HFF-Myc (cell line): ENCODE measurements around the gene HSD17B3.
"Not testable (repeated sequence)": the region's sequence is repeated elsewhere in the genome, so short reads cannot be mapped to it uniquely, and the experiment has no call there.

Source experiments
- DNase-seq: peaks from one replicate; pipeline ENCODE4 v3.0.0-alpha.2; 2011; ENCODE audit warnings: low read depth; ENCODE audit errors: extremely low read depth
- H3K4me3 ChIP-seq: replicated peaks from 2 replicates; pipeline ENCODE4 v1.5.1; 2011; ENCODE audit warnings: low read depth, mild to moderate bottlenecking, control low read depth, low read length
- CTCF ChIP-seq: IDR thresholded peaks from 2 replicates; pipeline ENCODE4 v1.5.1; 2012; ENCODE audit warnings: mild to moderate bottlenecking, low read depth, low read length, control low read depth; ENCODE audit errors: missing control alignments

HSD17B3 gene

DNA sequence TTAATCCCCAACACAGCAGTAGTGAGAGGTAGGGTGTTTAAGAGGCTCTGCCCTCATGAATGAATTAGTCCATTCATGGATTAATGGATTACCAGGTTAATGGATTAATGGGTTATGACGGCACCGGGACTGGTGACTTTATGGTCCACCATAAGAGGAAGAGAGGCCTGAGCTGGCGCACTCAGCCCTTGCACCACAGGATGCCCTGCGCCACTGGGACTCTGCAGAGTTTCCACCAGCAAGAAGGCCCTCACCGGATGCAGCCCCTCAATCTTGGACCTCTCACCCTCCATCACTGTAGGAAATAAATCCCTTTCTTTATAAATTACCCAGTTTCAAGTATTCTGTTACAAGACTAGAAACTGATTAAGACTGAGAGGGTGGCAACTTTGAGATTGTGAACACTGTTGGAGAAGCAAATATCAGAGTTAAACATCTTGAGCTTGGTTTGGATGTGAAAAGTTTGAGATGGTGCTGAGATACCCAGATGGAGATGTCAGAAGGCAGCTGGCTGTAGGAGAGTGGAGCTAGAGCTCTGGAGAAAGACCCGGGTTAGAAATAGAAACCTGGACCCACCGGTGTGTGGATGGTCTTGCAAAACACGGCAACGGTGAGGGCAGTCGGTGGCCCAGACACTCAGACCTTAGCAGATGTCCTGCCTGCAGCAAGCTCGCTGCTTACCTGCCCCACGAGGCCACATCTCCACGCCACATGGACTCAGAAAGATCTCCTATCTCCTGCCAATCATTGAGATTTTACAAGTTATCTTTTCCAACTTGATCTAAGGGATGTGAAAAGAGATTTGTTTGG lies 98.8 kb downstream of the HSD17B3 start:
- DNase-seq, result no peak
- H3K4me3 ChIP-seq, result no peak overlapping the region
- no peak for TF ChIP-seq CTCF

- DNase-seq, result no peak
- no peak for TF ChIP-seq CTCF
Observed at GRCh38 chr9:96201140-96201539, 100.8 kb downstream of the HSD17B3 start.

DNA sequence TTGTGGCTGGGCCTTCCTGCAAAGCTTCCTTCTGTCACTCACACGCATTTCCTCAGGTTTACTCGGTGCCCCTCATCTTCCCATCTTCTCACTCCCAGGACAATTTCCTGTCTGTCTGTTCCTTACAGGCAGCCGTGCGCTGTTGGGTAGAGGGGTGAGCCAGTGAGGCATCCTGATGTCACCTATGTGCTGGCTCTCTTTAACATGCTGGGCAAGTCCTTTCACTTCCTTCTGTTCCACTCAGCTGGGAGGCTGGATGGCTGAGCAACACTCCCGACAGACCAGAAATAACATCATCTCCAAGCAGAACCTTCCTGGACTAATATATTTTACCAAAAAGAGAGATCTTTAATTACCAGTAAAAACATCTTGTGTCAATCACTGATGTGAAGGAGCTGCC lies 103.0 kb downstream of the HSD17B3 start:
- H3K4me3 ChIP-seq, result no peak overlapping the region
- TF ChIP-seq CTCF, result no peak
- DNase-seq, result no peak

More at GRCh38 chr9:96201140-96201539, 100.8 kb downstream of the HSD17B3 start:
- no peak overlapping the region for H3K4me3 ChIP-seq

DNA sequence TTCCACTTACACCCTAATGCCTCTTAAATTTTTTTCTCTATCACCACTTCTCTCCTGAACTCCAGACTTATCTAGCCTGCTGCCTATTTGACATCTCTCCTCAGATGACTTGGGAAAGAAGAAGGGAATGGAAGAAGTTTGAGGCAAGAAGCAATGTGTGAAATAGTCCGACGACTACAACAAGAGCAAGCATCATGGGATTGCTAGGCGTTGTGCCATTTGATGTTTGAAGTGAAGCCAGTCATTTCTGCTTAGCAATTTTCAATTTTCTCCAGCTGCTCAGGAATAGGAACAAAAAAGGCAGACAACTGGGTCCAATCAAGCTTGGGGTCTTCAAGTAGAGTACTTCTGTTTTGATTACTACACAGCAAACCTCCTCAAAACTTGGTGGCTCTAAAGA lies 106.4 kb downstream of the HSD17B3 start:
- no peak for TF ChIP-seq CTCF
- no peak for DNase-seq
- no peak overlapping the region for H3K4me3 ChIP-seq

DNA sequence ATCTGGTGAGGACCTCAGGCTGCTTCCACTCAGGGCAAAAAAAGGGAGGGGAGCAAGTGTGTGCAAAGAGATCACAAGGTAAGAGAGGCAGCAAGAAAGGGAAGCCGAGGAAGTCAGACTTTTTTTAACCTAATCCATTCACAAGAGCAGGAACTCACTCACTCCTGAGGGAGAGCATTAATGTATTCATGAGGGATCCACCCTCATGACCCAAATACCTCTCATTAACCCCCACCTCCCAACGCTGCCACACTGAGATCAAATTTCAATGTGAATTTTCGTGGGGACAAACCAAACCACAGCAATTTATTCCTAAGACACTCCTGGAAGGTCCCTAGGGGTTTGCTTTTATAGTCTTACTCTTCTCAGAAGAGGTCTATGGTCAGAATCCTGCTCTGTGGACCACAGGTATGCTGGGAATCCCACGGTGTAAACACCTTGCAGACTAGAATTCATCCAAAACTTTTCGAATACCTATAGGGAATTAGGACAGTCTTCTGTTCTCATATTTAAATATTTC lies 108.7 kb downstream of the HSD17B3 start:
- no peak for DNase-seq
- H3K4me3 ChIP-seq, result no peak overlapping the region
- no peak for TF ChIP-seq CTCF

DNA sequence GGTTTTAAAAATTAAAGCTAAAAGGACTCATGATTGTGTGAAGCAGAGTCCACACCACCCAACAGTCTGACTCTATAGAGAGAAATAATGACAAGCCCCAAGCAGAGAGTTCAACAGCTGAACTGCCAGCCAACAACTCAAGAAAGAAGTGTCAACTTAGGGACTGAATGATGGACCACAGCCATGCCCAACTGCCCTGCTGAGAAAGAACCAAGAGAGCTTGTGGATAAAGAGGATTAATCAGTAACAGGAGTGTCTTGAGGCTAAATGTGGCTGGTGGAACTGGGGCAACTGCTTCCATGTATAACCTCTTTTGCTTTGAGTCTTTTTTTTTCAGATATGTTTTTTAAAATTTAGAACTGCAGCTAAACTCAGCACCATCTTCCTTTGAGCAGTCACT lies 109.3 kb downstream of the HSD17B3 start:
- no peak for TF ChIP-seq CTCF
- DNase-seq, result no peak
- H3K4me3 ChIP-seq, result no peak overlapping the region

DNA sequence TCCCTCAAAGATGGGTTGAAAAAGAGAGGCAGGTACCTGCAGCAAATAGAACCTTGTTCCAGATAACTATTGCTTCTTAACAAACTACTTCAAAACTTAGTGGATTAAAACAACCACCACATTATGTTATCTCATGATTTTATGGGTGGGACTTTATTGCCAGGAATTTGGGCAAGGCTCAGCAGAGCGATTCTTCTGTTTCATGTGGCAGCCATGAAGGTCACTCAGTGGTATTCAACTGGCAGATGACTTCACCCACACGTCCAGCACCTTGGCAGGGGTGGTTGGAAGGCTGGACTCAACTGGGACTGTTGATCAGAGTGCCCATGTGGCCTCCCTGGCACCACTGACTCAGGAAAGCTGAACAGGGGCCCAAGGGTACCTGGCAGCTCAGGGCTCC lies 112.0 kb downstream of the HSD17B3 start:
- DNase-seq, result no peak
- TF ChIP-seq CTCF, result no peak
- no peak overlapping the region for H3K4me3 ChIP-seq

GRCh38 chr9:96189581-96189980 lies 112.4 kb downstream of the HSD17B3 start:
- not testable (repeated sequence) for DNase-seq, H3K4me3 ChIP-seq
